H1 (cell line): Measurements from ENCODE around the gene CYP26A1. TPM values are rescaled to one million over a fixed set of nuclear protein-coding genes. Genes with fewer than 3 reads are reported as not detected.

Experiments
- HDAC2 ChIP-seq, 2 experiments: fragments of 300-600 bp in 1 of 2; sonication (generic) in 1 of 2; IDR thresholded peaks; 2 replicates each; pipeline ENCODE4 v1.6.1; 2011 to 2012; ENCODE audit warnings: low read depth in 2 of 2, low read length in 2 of 2, mild to moderate bottlenecking in 2 of 2, moderate library complexity in 2 of 2, borderline replicate concordance in 1 of 2, inconsistent platforms in 1 of 2
- POU5F1 ChIP-seq: IDR thresholded peaks from 2 replicates; pipeline ENCODE4 v1.6.1; 2011; ENCODE audit warnings: low read depth, mild to moderate bottlenecking, low read length, moderate library complexity
- RNF2 ChIP-seq: fragments of 200-900, 300-1000 bp; sonication (generic); IDR thresholded peaks from 2 replicates; pipeline ENCODE4 v1.7.1; 2016; ENCODE audit warnings: borderline replicate concordance, low read depth, mild to moderate bottlenecking, antibody characterized with exemption, low read length; ENCODE audit not compliant: poor library complexity, severe bottlenecking; ENCODE audit errors: missing control alignments
- polyA plus RNA-seq, 7 experiments: library from polyadenylated mRNA; depleted of rRNA in 3 of 7; stranded (reverse) in 5 of 7; unstranded in 2 of 7; fragments of >200 nt in 5 of 7; fragments of 200-250 nt in 2 of 7; gene quantifications; 1 replicate in 5 of 7; 2 replicates in 1 of 7; 4 replicates in 1 of 7; pipeline versions ENCODE4 v1.2.1 to v1.2.3, GENCODE V29; 2011 to 2013; ENCODE audit warnings: missing spikeins in 2 of 7, mixed read lengths in 2 of 7
- total RNA-seq: library from RNA; stranded (reverse); fragmentation: NEBNext Ultra II Directional; extraction: Animal tissue kit (Norgen Biotek cat#: 25700); gene quantifications from 2 replicates; pipeline ENCODE4 v1.2.1, GENCODE V29; 2021

Gene CYP26A1
- total and polyA plus RNA-seq, 2 of the 8 experiments (the other 6 are each of a cell fraction or from before 2014, with no cell fraction given) = 5.0 to 9.1 TPM

DNA sequence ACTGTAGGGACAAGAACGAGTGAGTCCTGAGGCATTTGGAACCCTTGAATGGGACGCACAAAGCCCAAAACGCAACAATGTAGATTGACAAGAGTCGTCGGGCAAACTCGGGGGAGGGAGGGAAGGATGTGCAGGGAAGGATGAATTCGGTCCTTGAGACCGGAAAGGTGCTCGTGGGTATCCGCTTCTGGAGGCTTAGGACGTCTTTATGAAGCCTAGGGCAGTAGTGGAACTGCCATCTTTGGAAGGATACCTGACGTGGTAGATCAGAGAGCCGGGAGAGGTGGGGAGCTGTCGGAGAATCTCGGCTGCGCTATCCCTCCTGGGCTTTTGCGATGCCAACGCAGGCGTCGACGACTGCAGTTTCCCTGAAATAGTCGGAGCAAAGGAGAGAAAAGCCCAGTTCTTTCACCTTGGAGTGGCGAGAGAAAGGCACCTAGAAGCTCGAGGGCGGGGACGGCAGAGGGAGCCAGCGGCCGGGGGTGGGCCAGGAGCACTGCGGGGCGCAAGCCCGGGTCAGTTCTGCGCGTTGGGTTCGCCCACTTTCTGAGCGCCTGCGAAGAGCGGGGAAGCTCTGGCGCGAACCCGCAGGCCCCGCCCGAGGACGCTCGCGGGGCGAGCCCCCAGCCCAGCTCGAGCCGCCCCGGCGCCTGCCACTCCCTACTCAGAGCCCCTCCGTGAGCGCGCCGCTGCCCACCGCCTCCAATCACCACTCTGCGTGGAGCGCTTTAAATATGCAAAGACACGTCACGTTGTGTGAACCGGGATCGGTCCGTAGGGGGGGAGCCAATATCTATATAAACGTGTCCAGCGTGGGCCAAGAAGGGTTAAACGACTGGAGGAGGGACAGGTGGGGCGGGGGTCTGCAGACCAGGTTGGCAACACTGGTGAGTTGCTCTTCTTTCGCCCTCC is 13.5 kb upstream of the CYP26A1 start, which contains the start of gene CYP26C1 (continued):
- TF ChIP-seq HDAC2 (IDR thresholded peaks at IDR 0.05; ENCODE audit: borderline replicate concordance in 1 of 2, low read depth in 2 of 2, low read length in 2 of 2) = peak in 1 of 2 experiments; percentile 68; a peak in 1 of 4 replicates
- TF ChIP-seq RNF2 = peak; percentile 41
- TF ChIP-seq POU5F1 = no peak
